Measurements from ENCODE around the gene TRPV5.

Gene TRPV5

GRCh38 chr7:142867398-142868187 lies 66.0 kb downstream of the TRPV5 start:
- ChIA-PET POLR2A (no interaction called here), CTCF (interaction anchor here (1.1 to 2.0 kb wide), 3 partner anchors 8 to 16 kb away, joined by 3 to 7 read pairs (median 4); partner anchors contain the start of gene EPHB6)
- TF ChIP-seq ELF4 (IDR thresholded peaks at IDR 0.05) (no peak), FOXM1 (IDR thresholded peaks at IDR 0.05; ENCODE audit: borderline replicate concordance) (no peak), L3MBTL2 (conservative IDR thresholded peaks at IDR 0.05) (no peak), SP1 (IDR thresholded peaks at IDR 0.05) (no peak), FOXK2 (IDR thresholded peaks at IDR 0.05) (no peak), CTBP1 (IDR thresholded peaks at IDR 0.05; ENCODE audit: borderline replicate concordance) (no peak), BHLHE40 (IDR thresholded peaks at IDR 0.05; ENCODE audit: borderline replicate concordance) (no peak), HDGF (IDR thresholded peaks at IDR 0.05; ENCODE audit: borderline replicate concordance) (no peak), SUZ12 (IDR thresholded peaks at IDR 0.05) (no peak), TARDBP (IDR thresholded peaks at IDR 0.05) (no peak), FOXA1 (IDR thresholded peaks at IDR 0.05) (no peak), NFRKB (IDR thresholded peaks at IDR 0.05) (no peak), ARNT (IDR thresholded peaks at IDR 0.05) (no peak), PKNOX1 (IDR thresholded peaks at IDR 0.05) (no peak), ZNF384 (IDR thresholded peaks at IDR 0.05) (no peak), LEF1 (IDR thresholded peaks at IDR 0.05; ENCODE audit: borderline replicate concordance) (no peak)
- DNase-seq (ENCODE audit: extremely low spot score) = no peak

- POLR2A ChIA-PET = interaction anchor here (1.1 kb wide), 1 partner anchor 235 kb away, joined by 3 read pairs; no protein-coding TSS in a partner anchor
- TF ChIP-seq NFRKB (IDR thresholded peaks at IDR 0.05) (no peak), FOXK2 (IDR thresholded peaks at IDR 0.05) (no peak), LEF1 (IDR thresholded peaks at IDR 0.05; ENCODE audit: borderline replicate concordance) (no peak), CTBP1 (IDR thresholded peaks at IDR 0.05; ENCODE audit: borderline replicate concordance) (no peak), TARDBP (IDR thresholded peaks at IDR 0.05) (no peak), ELF4 (IDR thresholded peaks at IDR 0.05) (no peak), L3MBTL2 (conservative IDR thresholded peaks at IDR 0.05) (no peak), ZNF384 (IDR thresholded peaks at IDR 0.05) (no peak), PKNOX1 (IDR thresholded peaks at IDR 0.05) (no peak), ARNT (IDR thresholded peaks at IDR 0.05) (no peak), BHLHE40 (IDR thresholded peaks at IDR 0.05; ENCODE audit: borderline replicate concordance) (no peak), HDGF (IDR thresholded peaks at IDR 0.05; ENCODE audit: borderline replicate concordance) (no peak)
Measured at GRCh38 chr7:142867097-142867378, 66.5 kb downstream of the TRPV5 start.

GRCh38 chr7:142866361-142867096 lies 67.0 kb downstream of the TRPV5 start:
- TF ChIP-seq SUZ12 (IDR thresholded peaks at IDR 0.05) = no peak
- no peak for TF ChIP-seq HDGF (IDR thresholded peaks at IDR 0.05; ENCODE audit: borderline replicate concordance)
- TF ChIP-seq ELF4 (IDR thresholded peaks at IDR 0.05) = no peak
- TF ChIP-seq TARDBP (IDR thresholded peaks at IDR 0.05) = no peak
- no peak for TF ChIP-seq FOXA1 (IDR thresholded peaks at IDR 0.05)
- no peak for TF ChIP-seq ARNT (IDR thresholded peaks at IDR 0.05)
- TF ChIP-seq PKNOX1 (IDR thresholded peaks at IDR 0.05) = no peak
- no peak for TF ChIP-seq ZNF384 (IDR thresholded peaks at IDR 0.05)
- no peak for TF ChIP-seq SP1 (IDR thresholded peaks at IDR 0.05)
- ChIA-PET CTCF (interaction anchor here (0.6 to 2.9 kb wide), 9 partner anchors 9 to 1411 kb away, joined by 3 to 13 read pairs (median 4); partner anchors contain the start of gene EPHB6), POLR2A (interaction anchor here (1.1 kb wide), 1 partner anchor 234 kb away, joined by 3 read pairs; no protein-coding TSS in a partner anchor)
- DNase-seq (ENCODE audit: extremely low spot score) = peak; percentile 68

More at GRCh38 chr7:142867097-142867378, 66.5 kb downstream of the TRPV5 start:
- CTCF ChIA-PET = interaction anchor here (1.1 to 2.0 kb wide), 5 partner anchors 8 to 263 kb away, joined by 3 to 7 read pairs (median 4); partner anchors contain the start of gene EPHB6
- no peak for DNase-seq (ENCODE audit: extremely low spot score)

GRCh38 chr7:142865766-142866165 lies 67.8 kb downstream of the TRPV5 start:
- DNase-seq (ENCODE audit: extremely low spot score) = no peak
- TF ChIP-seq PKNOX1 (IDR thresholded peaks at IDR 0.05) (no peak), FOXA1 (IDR thresholded peaks at IDR 0.05) (no peak), LEF1 (IDR thresholded peaks at IDR 0.05; ENCODE audit: borderline replicate concordance) (no peak), BHLHE40 (IDR thresholded peaks at IDR 0.05; ENCODE audit: borderline replicate concordance) (no peak), ELF4 (IDR thresholded peaks at IDR 0.05) (no peak), CTBP1 (IDR thresholded peaks at IDR 0.05; ENCODE audit: borderline replicate concordance) (no peak), FOXK2 (IDR thresholded peaks at IDR 0.05) (no peak), ZNF384 (IDR thresholded peaks at IDR 0.05) (no peak), L3MBTL2 (conservative IDR thresholded peaks at IDR 0.05) (no peak), ARNT (IDR thresholded peaks at IDR 0.05) (no peak), SUZ12 (IDR thresholded peaks at IDR 0.05) (no peak), HDGF (IDR thresholded peaks at IDR 0.05; ENCODE audit: borderline replicate concordance) (no peak), FOXM1 (IDR thresholded peaks at IDR 0.05; ENCODE audit: borderline replicate concordance) (no peak), TARDBP (IDR thresholded peaks at IDR 0.05) (no peak), SP1 (IDR thresholded peaks at IDR 0.05) (no peak), NFRKB (IDR thresholded peaks at IDR 0.05) (no peak)
- ChIA-PET POLR2A (interaction anchor here (1.1 kb wide), 1 partner anchor 233 kb away, joined by 3 read pairs; no protein-coding TSS in a partner anchor), CTCF (interaction anchor here (0.7 to 2.9 kb wide), 6 partner anchors 11 to 262 kb away, joined by 3 to 13 read pairs (median 4); partner anchors contain the start of gene EPHB6)
